Activated naive CD8-positive, alpha-beta T cell treated with anti-CD3 and anti-CD28 coated beads, Interleukin-2, amount 50 U/mL, for 24 hours (primary cell): ENCODE results near the gene GLRA2.

ENCODE experiments used
- ATAC-seq: fragments of 150-1000 bp; cut with Tn5 transposase; one replicate; pipeline ENCODE4 v1.10.0; 2021
- DNase-seq: peaks from one replicate; pipeline ENCODE4 v3.0.0; 2021
- H3K27ac Mint-ChIP-seq: one replicate; pipeline ENCODE4 v1.8.0; 2021; ENCODE audit warnings: mild to moderate bottlenecking, mixed read lengths
- H3K27me3 Mint-ChIP-seq: one replicate; pipeline ENCODE4 v1.8.0; 2021; ENCODE audit warnings: mixed read lengths
- H3K36me3 Mint-ChIP-seq: one replicate; pipeline ENCODE4 v1.8.0; 2021; ENCODE audit warnings: low read depth, mixed read lengths
- H3K4me1 Mint-ChIP-seq: one replicate; pipeline ENCODE4 v1.8.0; 2021; ENCODE audit warnings: mixed read lengths
- H3K4me3 Mint-ChIP-seq: one replicate; pipeline ENCODE4 v1.8.0; 2021; ENCODE audit warnings: mild to moderate bottlenecking, moderate library complexity, mixed read lengths
- H3K9me3 Mint-ChIP-seq: one replicate; pipeline ENCODE4 v1.8.0; 2021; ENCODE audit warnings: mixed read lengths

Gene GLRA2

GRCh38 chrX:14702145-14702544 is 172.8 kb downstream of the GLRA2 start:
- DNase-seq (no peak), ATAC-seq (no peak)
- H3K4me3 Mint-ChIP-seq: no peak overlapping the region
- no peaks in the 10 kb centered on the region for H3K36me3 Mint-ChIP-seq
- no peak overlapping the region for H3K27ac Mint-ChIP-seq
- no peaks in the 10 kb centered on the region for H3K9me3 Mint-ChIP-seq
- H3K4me1 Mint-ChIP-seq: no peaks in the 10 kb centered on the region
- H3K27me3 Mint-ChIP-seq: no peaks in the 10 kb centered on the region

DNA sequence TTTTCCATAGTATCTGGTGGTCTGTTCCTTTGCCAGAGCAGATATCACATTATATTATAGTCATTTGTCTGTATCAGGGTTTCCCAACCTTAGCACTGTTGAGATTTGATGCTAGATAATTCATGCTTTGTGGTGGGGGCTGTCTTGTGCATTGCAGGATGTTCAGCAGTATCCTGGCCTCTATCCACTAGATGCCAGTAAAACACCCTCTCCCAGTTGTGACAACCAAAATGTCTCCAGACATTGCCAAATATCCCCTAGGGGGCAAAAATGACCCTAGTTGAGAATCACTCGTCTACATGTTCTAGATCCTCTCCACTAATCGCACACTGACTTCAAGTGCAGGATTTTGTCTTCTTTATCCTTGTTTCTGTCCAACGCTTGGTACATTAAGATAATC is 182.8 kb downstream of the GLRA2 start:
- H3K4me3 Mint-ChIP-seq: no peak overlapping the region
- H3K27me3 Mint-ChIP-seq: no peaks in the 10 kb centered on the region
- DNase-seq (no peak), ATAC-seq (no peak)
- H3K4me1 Mint-ChIP-seq: no peaks in the 10 kb centered on the region
- no peaks in the 10 kb centered on the region for H3K36me3 Mint-ChIP-seq
- H3K27ac Mint-ChIP-seq: no peak overlapping the region
- H3K9me3 Mint-ChIP-seq: no peaks in the 10 kb centered on the region

DNA sequence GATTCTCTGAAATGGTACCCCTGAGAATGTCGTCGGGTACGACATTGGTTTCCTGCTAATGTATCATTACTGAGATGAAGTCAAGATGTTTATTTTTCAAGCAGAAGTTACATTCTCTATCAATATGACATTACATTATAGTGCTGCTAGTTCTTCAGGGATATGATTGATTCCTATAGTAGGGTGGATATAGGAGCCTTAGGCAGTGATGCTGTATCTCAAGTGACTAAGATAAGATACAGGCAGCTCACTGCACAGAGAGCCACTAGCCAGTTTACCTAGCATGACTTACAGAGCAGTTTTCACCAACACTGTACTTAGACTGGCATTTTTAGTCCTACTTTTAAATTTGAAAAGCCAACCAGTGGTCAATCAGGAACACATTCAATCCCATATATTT is 188.6 kb downstream of the GLRA2 start:
- DNase-seq: no peak

DNA sequence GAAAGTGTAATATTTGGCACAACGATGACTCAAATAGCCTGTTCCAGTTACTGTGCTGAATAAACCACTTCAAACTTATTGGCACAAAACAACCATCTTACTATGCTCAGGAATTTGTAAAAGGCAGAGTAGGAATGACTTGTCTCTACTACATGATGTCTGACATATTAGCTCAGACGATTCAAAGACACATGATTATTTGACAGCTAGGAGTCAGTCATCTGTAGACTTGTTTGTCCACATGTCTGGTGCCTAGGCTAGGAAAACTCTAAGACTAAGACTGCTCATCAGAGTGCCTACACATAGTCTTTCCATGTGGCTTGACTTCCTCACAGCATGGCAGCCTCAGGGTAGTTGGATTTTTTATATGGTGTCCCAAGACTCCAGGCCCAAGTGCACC is 189.1 kb downstream of the GLRA2 start:
- Mint-ChIP-seq H3K4me3 (no peak overlapping the region), H3K36me3 (no peaks in the 10 kb centered on the region), H3K27ac (no peak overlapping the region), H3K9me3 (no peaks in the 10 kb centered on the region), H3K27me3 (no peaks in the 10 kb centered on the region), H3K4me1 (no peaks in the 10 kb centered on the region)
- DNase-seq: no peak
- no peak for ATAC-seq

More for the DNA sequence above, 188.6 kb downstream of the GLRA2 start:
- no peak for ATAC-seq
- Mint-ChIP-seq H3K9me3 (no peaks in the 10 kb centered on the region), H3K36me3 (no peaks in the 10 kb centered on the region), H3K4me1 (no peaks in the 10 kb centered on the region), H3K27ac (no peak overlapping the region), H3K27me3 (no peaks in the 10 kb centered on the region), H3K4me3 (no peak overlapping the region)

DNA sequence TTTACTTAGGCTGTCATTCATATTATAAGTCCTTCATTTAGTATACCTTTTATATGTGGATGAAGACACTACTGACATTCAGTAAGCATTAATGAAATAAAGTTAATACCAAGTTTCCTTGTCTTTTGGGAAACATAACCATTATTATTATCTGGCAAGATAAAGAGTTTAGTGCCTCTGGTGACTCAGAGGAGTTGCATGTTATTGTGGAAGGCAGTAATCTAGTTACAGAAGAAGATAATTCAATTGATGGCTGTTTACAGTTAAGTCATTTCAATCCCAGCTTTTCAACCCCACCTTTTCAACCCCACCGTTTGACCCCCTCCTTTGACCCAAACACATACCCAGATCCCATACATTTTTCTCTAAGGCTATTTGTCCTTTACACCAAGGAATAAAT is 199.7 kb downstream of the GLRA2 start:
- H3K4me1 Mint-ChIP-seq: no peaks in the 10 kb centered on the region
- no peak overlapping the region for H3K4me3 Mint-ChIP-seq
- H3K36me3 Mint-ChIP-seq: no peaks in the 10 kb centered on the region
- DNase-seq (no peak), ATAC-seq (no peak)
- H3K27me3 Mint-ChIP-seq: no peaks in the 10 kb centered on the region
- H3K9me3 Mint-ChIP-seq: peaks cover 4% of the 10 kb centered on the region
- no peak overlapping the region for H3K27ac Mint-ChIP-seq

DNA sequence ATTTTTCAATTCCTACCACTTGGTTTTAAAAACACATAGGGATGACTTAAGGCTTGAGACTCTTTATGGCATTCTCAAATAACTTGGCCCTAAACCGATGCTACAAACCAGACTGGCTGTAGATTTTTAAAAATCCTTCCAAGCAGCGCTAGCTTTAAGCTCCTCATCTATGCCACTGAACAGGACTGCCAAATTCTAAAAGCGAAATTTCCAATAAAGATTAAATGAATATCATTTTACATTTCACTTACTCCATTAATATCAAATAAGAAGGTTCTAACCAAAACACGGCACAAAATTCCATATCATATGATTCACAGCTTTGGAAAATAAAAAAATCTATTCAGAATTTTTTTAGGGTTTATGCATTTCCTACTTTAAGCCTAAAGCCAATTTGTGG is 209.3 kb downstream of the GLRA2 start:
- ATAC-seq (no peak), DNase-seq (no peak)
- Mint-ChIP-seq H3K4me1 (no peaks in the 10 kb centered on the region), H3K9me3 (no peaks in the 10 kb centered on the region), H3K27ac (no peak overlapping the region), H3K4me3 (no peak overlapping the region), H3K27me3 (no peaks in the 10 kb centered on the region), H3K36me3 (no peaks in the 10 kb centered on the region)

DNA sequence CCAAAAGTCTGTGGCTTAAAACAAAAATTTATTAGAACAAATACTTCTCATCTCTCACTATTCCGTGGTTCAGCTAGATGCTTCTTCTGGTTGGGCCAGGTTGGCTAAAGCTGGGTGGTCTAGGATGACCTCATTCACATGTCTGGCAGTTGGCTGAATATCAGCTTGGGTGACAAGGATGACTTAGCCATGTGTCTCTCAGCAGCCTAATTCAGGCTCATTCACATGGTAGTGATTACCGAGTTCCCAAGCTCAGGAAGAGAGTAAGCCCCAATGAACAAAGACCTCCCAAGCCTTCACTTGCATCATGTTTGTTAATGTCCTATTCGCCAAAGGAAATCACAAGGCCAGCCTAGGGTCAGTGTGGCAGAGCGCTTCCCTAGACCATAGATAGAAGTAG is 224.1 kb downstream of the GLRA2 start:
- DNase-seq: no peak
- no peak overlapping the region for H3K27ac Mint-ChIP-seq
- no peaks in the 10 kb centered on the region for H3K9me3 Mint-ChIP-seq
- no peaks in the 10 kb centered on the region for H3K27me3 Mint-ChIP-seq
- ATAC-seq: no peak
- H3K4me1 Mint-ChIP-seq: no peaks in the 10 kb centered on the region
- H3K36me3 Mint-ChIP-seq: no peaks in the 10 kb centered on the region
- no peak overlapping the region for H3K4me3 Mint-ChIP-seq

- H3K4me1 Mint-ChIP-seq: no peaks in the 10 kb centered on the region
- no peaks in the 10 kb centered on the region for H3K27me3 Mint-ChIP-seq
- DNase-seq (no peak), ATAC-seq (no peak)
- no peaks in the 10 kb centered on the region for H3K36me3 Mint-ChIP-seq
- H3K4me3 Mint-ChIP-seq: no peak overlapping the region
- H3K9me3 Mint-ChIP-seq: peaks cover 4% of the 10 kb centered on the region
- H3K27ac Mint-ChIP-seq: no peak overlapping the region
These were observed 228.7 kb downstream of the GLRA2 start for GRCh38 chrX:14758029-14758491.

GRCh38 chrX:14775416-14775815 is 246.1 kb downstream of the GLRA2 start:
- H3K9me3 Mint-ChIP-seq: peaks cover 10% of the 10 kb centered on the region
- H3K4me1 Mint-ChIP-seq: no peaks in the 10 kb centered on the region
- no peaks in the 10 kb centered on the region for H3K27me3 Mint-ChIP-seq
- ATAC-seq (no peak), DNase-seq (no peak)
- H3K36me3 Mint-ChIP-seq: no peaks in the 10 kb centered on the region
- no peak overlapping the region for H3K4me3 Mint-ChIP-seq
- no peak overlapping the region for H3K27ac Mint-ChIP-seq

DNA sequence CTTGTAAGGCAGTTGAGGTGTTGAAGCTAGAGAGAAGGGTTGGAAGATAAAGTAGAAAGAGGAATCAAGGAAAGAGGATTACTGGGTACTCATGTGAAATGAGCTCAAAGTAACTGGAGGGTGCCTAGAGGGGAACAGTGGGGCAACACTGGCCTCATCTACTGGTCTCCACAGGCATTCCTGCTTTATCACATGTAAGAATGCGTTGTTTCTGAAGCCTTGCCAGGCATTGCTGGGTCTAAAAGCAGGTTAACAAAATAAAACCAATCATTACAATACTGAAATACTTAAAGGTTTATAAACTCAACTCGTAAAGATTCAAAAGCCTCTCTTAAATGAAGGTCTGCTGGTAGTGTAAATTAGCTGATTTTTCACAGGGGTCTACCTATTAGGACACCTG is 247.6 kb downstream of the GLRA2 start:
- Mint-ChIP-seq H3K9me3 (no peaks in the 10 kb centered on the region), H3K27ac (no peak overlapping the region), H3K36me3 (no peaks in the 10 kb centered on the region), H3K4me3 (no peak overlapping the region), H3K27me3 (no peaks in the 10 kb centered on the region), H3K4me1 (no peaks in the 10 kb centered on the region)
- ATAC-seq (no peak), DNase-seq (no peak)

DNA sequence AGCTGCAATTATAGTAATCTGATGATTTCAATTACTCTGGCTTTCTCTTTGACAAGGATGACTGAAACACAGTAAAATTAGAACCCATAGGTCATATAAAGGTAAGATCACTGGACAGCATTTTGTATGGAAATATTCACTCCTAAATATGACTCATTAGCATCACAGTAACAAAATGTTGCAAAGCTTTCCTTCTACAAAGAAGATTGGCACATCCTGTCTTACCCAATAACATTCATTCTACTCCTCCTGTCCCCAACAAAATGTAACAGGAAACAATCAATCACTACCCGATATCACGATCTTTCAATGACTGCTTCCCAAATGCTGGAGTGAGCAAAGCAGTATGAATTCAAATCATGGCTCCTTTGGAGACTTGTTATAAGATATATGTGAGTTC is 248.2 kb downstream of the GLRA2 start:
- H3K4me3 Mint-ChIP-seq: no peak overlapping the region
- no peak for DNase-seq

GRCh38 chrX:14779580-14779979 is 250.2 kb downstream of the GLRA2 start:
- H3K9me3 Mint-ChIP-seq: no peaks in the 10 kb centered on the region
- no peak for ATAC-seq
- no peak overlapping the region for H3K27ac Mint-ChIP-seq
- no peaks in the 10 kb centered on the region for H3K27me3 Mint-ChIP-seq
- no peaks in the 10 kb centered on the region for H3K36me3 Mint-ChIP-seq
- no peak overlapping the region for H3K4me3 Mint-ChIP-seq
- H3K4me1 Mint-ChIP-seq: no peaks in the 10 kb centered on the region
- DNase-seq: no peak

More for the DNA sequence above, 248.2 kb downstream of the GLRA2 start:
- no peak for ATAC-seq
- Mint-ChIP-seq H3K27me3 (no peaks in the 10 kb centered on the region), H3K27ac (no peak overlapping the region), H3K4me1 (no peaks in the 10 kb centered on the region), H3K36me3 (no peaks in the 10 kb centered on the region), H3K9me3 (no peaks in the 10 kb centered on the region)
